AG08396 (cell line): ENCODE data around the gene THBS3.
"Not testable (repeated sequence)": the region's sequence is repeated elsewhere in the genome, so short reads cannot be mapped to it uniquely, and the experiment has no call there.

Experiments
- DNase-seq: peaks from one replicate; pipeline ENCODE4 v3.0.0; 2012; ENCODE audit warnings: low spot score, mixed read lengths

The THBS3 gene

DNA sequence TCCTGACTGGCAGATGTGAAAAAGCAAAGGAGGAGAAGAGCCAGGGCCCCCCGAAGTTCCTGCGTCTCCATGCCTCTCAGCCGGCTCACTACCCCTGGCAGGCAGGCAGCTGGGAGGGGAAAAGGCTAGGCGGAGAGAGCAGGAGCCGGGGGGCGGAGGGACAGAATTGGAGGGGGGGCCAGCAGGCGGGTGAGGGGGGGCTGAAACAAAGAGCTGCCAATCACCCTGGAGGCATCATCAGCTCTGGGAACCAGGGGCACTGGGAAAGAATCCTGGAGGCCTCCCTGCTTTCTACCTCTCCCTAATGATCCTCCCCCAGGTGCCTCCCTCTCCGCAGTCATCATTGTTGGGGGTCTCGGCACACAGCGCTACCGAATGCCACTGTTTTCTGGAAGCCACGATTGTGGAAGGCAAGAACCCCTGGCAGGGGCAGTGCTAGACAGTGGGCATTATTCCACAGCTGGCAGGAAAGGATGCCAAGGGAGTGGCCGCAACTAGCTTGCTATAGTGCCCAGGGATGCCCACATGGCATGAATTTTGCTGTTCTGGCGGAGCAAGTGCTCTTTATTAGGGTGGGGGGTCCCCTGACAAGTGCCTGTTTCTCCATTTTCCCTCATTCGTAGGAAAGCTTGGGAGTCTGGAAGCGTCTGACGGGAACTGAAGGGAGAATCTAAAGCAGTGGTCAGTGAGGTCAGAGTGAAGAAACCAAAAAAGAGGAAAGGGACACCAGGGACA is at the start of gene THBS3:
THBS3 (minus strand) TSS at position 92 of the 735 bp plus-strand sequence; CDS start at position 71, 21 bp downstream.
- DNase-seq = peak; percentile 38

- DNase-seq = no peak
Measured at GRCh38 chr1:155256058-155256852, 48.6 kb upstream of the THBS3 start.

GRCh38 chr1:155255243-155256007 is 47.7 kb upstream of the THBS3 start, which contains the start of gene ENTREP3:
Gene ENTREP3 (minus strand): TSS chr1:155255483. CDS start chr1:155254877, 606 bp downstream.
- DNase-seq = peak; percentile 92

DNA sequence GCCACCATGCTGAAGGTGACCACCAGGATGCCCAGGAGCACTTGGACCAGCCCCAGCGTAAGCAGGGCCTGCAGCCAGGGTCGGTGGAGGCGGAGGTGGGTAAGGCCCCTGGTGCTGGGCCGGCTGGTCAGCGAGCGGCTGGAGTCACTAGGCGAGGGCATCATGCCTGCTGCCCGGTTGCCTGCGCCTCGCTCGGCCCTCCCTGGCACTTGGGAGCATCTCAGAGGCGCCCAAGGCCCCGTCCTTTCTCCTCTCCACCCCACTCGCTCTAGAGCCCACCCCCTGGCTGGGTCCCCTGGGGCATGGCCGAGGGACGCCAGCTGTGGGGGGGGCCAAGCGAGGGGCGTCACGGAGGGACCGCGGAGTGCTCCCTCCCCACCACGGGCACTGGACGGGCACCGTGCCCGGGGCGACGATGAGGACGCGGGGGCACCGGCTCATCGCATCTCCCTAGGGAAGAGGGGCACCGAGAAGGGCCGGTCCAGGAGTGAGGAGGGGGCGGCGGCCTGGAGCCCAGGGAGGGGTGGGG is 47.1 kb upstream of the THBS3 start:
- peak; percentile 52 for DNase-seq

- DNase-seq = peak; percentile 32
Measured at GRCh38 chr1:155254228-155254713, 46.6 kb upstream of the THBS3 start.

- no peak for DNase-seq
Measured at GRCh38 chr1:155253797-155254196, 46.1 kb upstream of the THBS3 start.

DNA sequence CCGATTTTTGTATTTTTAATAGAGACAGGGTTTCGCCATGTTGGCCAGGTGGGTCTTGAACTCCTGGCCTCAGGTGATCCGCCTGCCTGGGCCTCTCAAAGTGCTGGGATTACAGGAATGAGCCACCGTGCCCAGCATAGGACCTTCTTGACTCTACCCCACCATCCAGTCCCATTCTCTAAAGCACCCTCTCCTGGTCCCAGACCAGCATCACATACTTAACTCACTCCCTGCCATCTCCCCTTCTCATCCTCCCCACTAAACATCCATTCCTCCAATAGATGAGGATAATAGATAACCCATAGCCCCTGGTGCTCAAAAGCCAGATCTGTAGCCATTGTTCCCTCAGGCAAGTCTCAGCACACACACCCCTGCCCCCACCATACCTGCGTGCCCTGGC is 45.5 kb upstream of the THBS3 start:
- no peak for DNase-seq

- DNase-seq = no peak
Measured at GRCh38 chr1:155251566-155251965, 43.9 kb upstream of the THBS3 start.

- DNase-seq = peak; percentile 96
Measured at GRCh38 chr1:155250633-155251449, 43.1 kb upstream of the THBS3 start.

DNA sequence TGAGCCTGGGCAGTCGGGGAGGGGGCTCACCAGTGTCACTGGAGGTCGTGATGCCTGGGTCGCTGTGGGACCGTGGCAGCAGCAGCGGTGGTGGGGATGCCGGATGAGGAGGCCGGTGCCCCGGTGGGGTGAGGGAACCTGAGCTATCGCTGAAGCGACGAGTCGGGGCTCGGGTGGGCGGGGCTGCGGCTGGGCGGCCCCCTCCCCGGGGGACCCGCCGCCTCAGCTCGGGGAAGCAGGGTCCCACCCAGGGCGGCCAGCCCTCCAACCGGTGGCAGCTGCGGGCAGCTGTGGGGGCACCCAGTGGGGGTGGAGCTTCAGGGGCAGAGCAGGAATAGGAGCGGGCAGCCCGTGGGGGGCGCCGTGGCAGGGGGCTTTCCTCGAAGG is 42.5 kb upstream of the THBS3 start:
- DNase-seq = no peak

- DNase-seq = no peak
Measured at GRCh38 chr1:155247667-155248553, 40.2 kb upstream of the THBS3 start.

GRCh38 chr1:155246796-155247195 is 39.1 kb upstream of the THBS3 start:
- not testable (repeated sequence) for DNase-seq

DNA sequence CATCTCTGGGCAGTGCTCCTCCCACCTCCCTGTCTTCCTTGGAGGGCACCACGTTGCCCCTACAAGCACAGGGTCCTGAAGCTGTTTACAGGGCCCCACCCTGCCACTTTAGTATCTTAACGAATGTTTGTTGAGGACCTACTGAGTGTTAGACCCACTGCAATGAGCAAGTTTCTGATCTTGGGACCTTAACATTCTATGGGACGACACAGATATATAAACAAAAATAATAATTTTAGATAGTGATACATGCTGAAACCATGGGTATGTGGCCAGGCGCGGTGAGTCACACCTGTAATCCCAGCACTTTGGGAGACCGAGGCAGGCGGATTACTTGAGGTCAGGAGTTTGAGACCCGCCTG is 37.4 kb upstream of the THBS3 start:
- DNase-seq = no peak

GRCh38 chr1:155244368-155245162 is 36.9 kb upstream of the THBS3 start:
- DNase-seq = peak; percentile 93

- DNase-seq = no peak
Measured at GRCh38 chr1:155242805-155243358, 35.2 kb upstream of the THBS3 start.

DNA sequence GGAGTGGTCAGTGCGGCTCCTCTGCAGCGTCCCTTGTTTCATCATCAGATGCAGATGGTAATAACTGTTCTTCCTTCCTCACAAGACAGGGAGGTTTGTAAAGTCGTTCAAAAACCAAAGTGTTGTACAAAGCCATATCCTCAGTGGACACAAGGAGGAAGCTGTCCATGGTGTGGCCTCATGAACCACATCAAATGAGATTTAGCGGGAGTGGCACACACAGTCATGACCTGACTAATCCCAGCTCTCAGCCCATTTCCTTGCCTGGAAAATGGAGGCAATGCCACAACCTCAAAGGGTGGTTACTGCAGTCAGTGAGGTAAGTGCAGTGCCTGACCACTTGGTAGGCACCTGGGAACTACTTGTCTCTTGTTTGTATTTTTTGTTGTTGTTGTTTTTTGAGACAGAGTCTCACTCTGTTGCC is 34.2 kb upstream of the THBS3 start:
- no peak for DNase-seq

- peak; percentile 73 for DNase-seq
Measured at GRCh38 chr1:155241069-155241679, 33.5 kb upstream of the THBS3 start.

- no peak for DNase-seq
Measured at GRCh38 chr1:155236451-155236850, 28.8 kb upstream of the THBS3 start.
